Endothelial cell of umbilical vein (primary cell): ENCODE results near the gene NDUFAF7. TPM values are rescaled to one million over a fixed set of nuclear protein-coding genes. Genes with fewer than 3 reads are reported as not detected.

Source experiments
- BruUV-seq: library from RNA; stranded (reverse); fragments of 400-500 nt; replicated peaks from 2 replicates; lab custom pipeline; 2021; lab: Mats Ljungman, UMichigan
- CTCF ChIA-PET: fragments of 300-600, 350-600 bp; sonication (Branson Sonifier 250); formaldehyde crosslinking; loops from one replicate; lab custom pipeline; 2021; ENCODE audit warnings: antibody characterized with exemption, inconsistent platforms; lab: Charles Lee
- POLR2A ChIA-PET: fragments of 300-600, 350-600 bp; sonication (Branson Sonifier 250); formaldehyde crosslinking; loops from one replicate; lab custom pipeline; 2021; ENCODE audit warnings: antibody characterized with exemption, inconsistent platforms; lab: Charles Lee
- DNase-seq: peaks from one replicate; pipeline ENCODE4 v3.0.0-alpha.2; 2011; ENCODE audit warnings: low read depth, low spot score
- FAIRE-seq: peaks from 2 replicates; lab custom pipeline; 2011; peaks lifted over from hg19 to GRCh38; lab: Jason Lieb, UNC
- H2AFZ ChIP-seq: 2 replicates; pipeline ENCODE4 v1.6.0; 2012; ENCODE audit warnings: low read depth, low read length, control low read depth, inconsistent platforms
- H3K27ac ChIP-seq: 2 replicates; pipeline ENCODE4 v1.5.1; 2011; ENCODE audit warnings: low read depth, mild to moderate bottlenecking, control low read depth, low read length, moderate library complexity; ENCODE audit not compliant: insufficient read depth
- H3K27me3 ChIP-seq, 2 experiments: 2 replicates each; pipeline versions ENCODE4 v1.6.0 to v1.6.1; 2011; ENCODE audit warnings: low read length in 2 of 2, mixed read lengths in 1 of 2; ENCODE audit not compliant: control insufficient read depth in 2 of 2, insufficient read depth in 2 of 2
- H3K36me3 ChIP-seq, 2 experiments: 2 replicates in 1 of 2; 3 replicates in 1 of 2; pipeline ENCODE4 v1.5.1; 2011; ENCODE audit warnings: low read length in 2 of 2, mild to moderate bottlenecking in 1 of 2, moderate library complexity in 1 of 2; ENCODE audit not compliant: control insufficient read depth in 2 of 2, insufficient read depth in 2 of 2; ENCODE audit errors: extremely low read depth in 1 of 2
- H3K4me1 ChIP-seq: 3 replicates; pipeline ENCODE4 v1.5.1; 2011; ENCODE audit warnings: mild to moderate bottlenecking, low read length; ENCODE audit not compliant: control insufficient read depth, insufficient read depth; ENCODE audit errors: extremely low read depth
- H3K4me2 ChIP-seq: 2 replicates; pipeline ENCODE4 v1.6.1; 2011; ENCODE audit warnings: low read length, control low read depth, mixed read lengths; ENCODE audit not compliant: insufficient read depth
- H3K4me3 ChIP-seq, 3 experiments: fragments of 200-600 bp in 1 of 3; sonication (generic), shearing (Covaris generic) in 1 of 3; replicated peaks in 1 of 3; 2 replicates each; pipeline ENCODE4 v1.5.1; 2011 to 2016; ENCODE audit warnings: control low read depth in 3 of 3, low read length in 3 of 3, mild to moderate bottlenecking in 2 of 3, inconsistent platforms in 1 of 3, low read depth in 1 of 3, moderate library complexity in 1 of 3; ENCODE audit not compliant: insufficient read depth in 1 of 3
- H3K79me2 ChIP-seq: 2 replicates; pipeline ENCODE4 v1.6.0; 2012; ENCODE audit warnings: low read length, inconsistent platforms; ENCODE audit not compliant: control insufficient read depth, insufficient read depth
- H3K9ac ChIP-seq: replicated peaks from 2 replicates; pipeline ENCODE3; 2011; ENCODE audit warnings: low read length, control low read depth; ENCODE audit not compliant: insufficient read depth; ENCODE audit errors: extremely low read depth
- H3K9me1 ChIP-seq: replicated peaks from 3 replicates; pipeline ENCODE4 v1.6.0; 2011; ENCODE audit warnings: mild to moderate bottlenecking, low read length; ENCODE audit not compliant: control insufficient read depth, insufficient read depth; ENCODE audit errors: extremely low read depth
- H3K9me3 ChIP-seq: replicated peaks from 2 replicates; pipeline ENCODE4 v1.5.1; 2012; ENCODE audit warnings: low read length, inconsistent platforms; ENCODE audit not compliant: control insufficient read depth, insufficient read depth
- H4K20me1 ChIP-seq: replicated peaks from 2 replicates; pipeline ENCODE3; 2011; ENCODE audit warnings: mild to moderate bottlenecking, low read length; ENCODE audit not compliant: control insufficient read depth, insufficient read depth; ENCODE audit errors: extremely low read depth
- CTCF ChIP-seq, 2 donors: IDR thresholded peaks; 1 replicate in 1 of 2; 2 replicates in 1 of 2; pipeline ENCODE4 v1.5.1; 2011; ENCODE audit warnings: low read length in 2 of 2, mild to moderate bottlenecking in 2 of 2, moderate library complexity in 2 of 2, control low read depth in 1 of 2, inconsistent platforms in 1 of 2, low read depth in 1 of 2; ENCODE audit not compliant: insufficient read depth in 1 of 2; ENCODE audit errors: extremely low read depth in 1 of 2
- EZH2 ChIP-seq: IDR thresholded peaks from 2 replicates; pipeline ENCODE4 v1.6.1; 2012; ENCODE audit warnings: borderline replicate concordance, low read depth, mild to moderate bottlenecking, moderate library complexity, low read length, inconsistent platforms; ENCODE audit not compliant: severe bottlenecking
- FOS ChIP-seq: IDR thresholded peaks from 2 replicates; pipeline ENCODE4 v1.6.1; 2011; ENCODE audit warnings: mild to moderate bottlenecking, low read length, moderate library complexity, borderline replicate concordance; ENCODE audit not compliant: insufficient read depth
- GATA2 ChIP-seq: IDR thresholded peaks from 2 replicates; pipeline ENCODE4 v1.7.0; 2011; ENCODE audit warnings: low read depth, mild to moderate bottlenecking, moderate library complexity, mixed read lengths, low read length; ENCODE audit not compliant: insufficient read length, insufficient read depth
- JUN ChIP-seq: IDR thresholded peaks from 2 replicates; pipeline ENCODE4 v1.6.1; 2011; ENCODE audit warnings: borderline replicate concordance, low read depth; ENCODE audit not compliant: insufficient read length, insufficient read depth
- MAX ChIP-seq: IDR thresholded peaks from 2 replicates; pipeline ENCODE4 v1.6.1; 2011; ENCODE audit not compliant: insufficient read depth, insufficient read length
- MYC ChIP-seq: IDR thresholded peaks from one replicate; pipeline ENCODE4 v1.6.1; 2011; ENCODE audit warnings: mild to moderate bottlenecking, low read depth, low read length
- POLR2A ChIP-seq: IDR thresholded peaks from 2 replicates; pipeline ENCODE4 v1.6.1; 2012; ENCODE audit warnings: low read depth, mild to moderate bottlenecking, control low read depth, low read length
- POLR2AphosphoS5 ChIP-seq: IDR thresholded peaks from 2 replicates; pipeline ENCODE4 v1.6.1; 2012; ENCODE audit warnings: low read depth, mild to moderate bottlenecking, control low read depth, low read length, moderate library complexity; ENCODE audit not compliant: insufficient read depth
- dilution Hi-C: fragments of 300-500 bp; cut with MboI; formaldehyde crosslinking; loops from one replicate; pipeline ENCODE4 v1.15.0; 2019; ENCODE audit warnings: low sequenced_read_pairs; ENCODE audit not compliant: extremely low pct_ligation_motif_present
- intact Hi-C: fragments of 100-400 bp; cut with micrococcal nuclease; formaldehyde crosslinking; loops from one replicate; pipeline ENCODE4 v1.10.0; 2022
- polyA plus RNA-seq, 4 experiments: library from polyadenylated mRNA; depleted of rRNA in 3 of 4; stranded (reverse) in 3 of 4; unstranded in 1 of 4; fragments of >200 nt; gene quantifications; 2 replicates each; pipeline versions ENCODE4 v1.2.1 to v1.2.3, GENCODE V29; 2011 to 2012; ENCODE audit warnings: missing spikeins in 1 of 4
- total RNA-seq: library from RNA; stranded (reverse); gene quantifications from 2 replicates; pipeline ENCODE4 v1.2.3, GENCODE V29; 2021

The NDUFAF7 gene
- total and polyA plus RNA-seq, 2 donors (not counting 3 experiments of a cell fraction or from before 2014, with no cell fraction given), result 11.6 to 23.4 TPM

GRCh38 chr2:37226863-37227262, 4.6 kb upstream of the NDUFAF7 start:
- CTCF ChIA-PET, result interaction anchor here (0.6 kb wide), 1 partner anchor 77 kb away, joined by 3 read pairs; no protein-coding TSS in a partner anchor
- BruUV-seq, result no TSS peak
- TF ChIP-seq POLR2AphosphoS5 (no peak), GATA2 (no peak), CTCF (IDR thresholded peaks at IDR 0.05; ENCODE audit: extremely low read depth in 1 of 2, insufficient read depth in 1 of 2, low read depth in 1 of 2, low read length in 2 of 2) (no peak), EZH2 (no peak), FOS (no peak), POLR2A (no peak), MAX (no peak), MYC (no peak), JUN (no peak)
- intact Hi-C loops (no loop called here), dilution Hi-C loops (no loop called here)
- Histone ChIP-seq H3K27me3 (no peaks in the 10 kb centered on the region), H3K4me3 (no peak overlapping the region), H3K27ac (no peak overlapping the region), H3K4me1 (peaks cover 15% of the 10 kb centered on the region), H4K20me1 (no peaks in the 10 kb centered on the region), H3K9me1 (no peaks in the 10 kb centered on the region), H3K36me3 (peaks cover 5 to 7% of the 10 kb centered on the region in 2 experiments), H3K9me3 (no peaks in the 10 kb centered on the region), H3K79me2 (peaks cover 59% of the 10 kb centered on the region), H2AFZ (no peak overlapping the region), H3K4me2 (no peak overlapping the region), H3K9ac (no peak overlapping the region)
- POLR2A ChIA-PET, result no interaction called here
- FAIRE-seq, result no peak
- DNase-seq, result no peak
